Neural progenitor cell (in vitro differentiated cells): ENCODE data around the gene TTLL8.

Source experiments
- EZH2phosphoT487 ChIP-seq: fragments of 200-600 bp; sonication (generic); IDR thresholded peaks from 2 replicates; pipeline ENCODE4 v1.6.1; 2017; ENCODE audit warnings: antibody characterized with exemption
- TF ChIP-seq, protein P1 (sequence below): fragments of 200-600 bp; sonication (generic); IDR thresholded peaks from 2 replicates; pipeline ENCODE4 v1.5.1; 2017; ENCODE audit warnings: antibody characterized with exemption, mild to moderate bottlenecking

DNA sequence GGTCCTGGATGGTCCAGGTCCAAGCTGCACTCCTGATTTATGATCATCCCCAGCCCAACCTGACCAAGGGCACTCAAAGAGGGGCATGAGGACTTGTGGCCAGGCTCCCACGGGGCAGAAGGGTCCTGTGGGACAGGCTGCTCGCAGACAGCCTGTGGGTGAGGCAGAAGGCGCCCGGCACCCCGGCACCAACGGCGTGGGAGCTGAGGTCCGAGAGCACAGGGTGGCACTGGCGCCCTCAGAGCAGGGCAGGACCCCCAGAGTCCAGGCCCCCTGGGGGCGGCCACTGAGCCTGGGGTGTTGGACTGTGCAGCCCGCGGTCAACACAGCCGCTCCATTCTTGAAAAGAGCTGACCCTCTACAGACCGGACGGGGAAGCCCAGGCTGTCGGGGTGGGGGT is 48.8 kb downstream of the TTLL8 start:
- TF ChIP-seq, protein P1, sequence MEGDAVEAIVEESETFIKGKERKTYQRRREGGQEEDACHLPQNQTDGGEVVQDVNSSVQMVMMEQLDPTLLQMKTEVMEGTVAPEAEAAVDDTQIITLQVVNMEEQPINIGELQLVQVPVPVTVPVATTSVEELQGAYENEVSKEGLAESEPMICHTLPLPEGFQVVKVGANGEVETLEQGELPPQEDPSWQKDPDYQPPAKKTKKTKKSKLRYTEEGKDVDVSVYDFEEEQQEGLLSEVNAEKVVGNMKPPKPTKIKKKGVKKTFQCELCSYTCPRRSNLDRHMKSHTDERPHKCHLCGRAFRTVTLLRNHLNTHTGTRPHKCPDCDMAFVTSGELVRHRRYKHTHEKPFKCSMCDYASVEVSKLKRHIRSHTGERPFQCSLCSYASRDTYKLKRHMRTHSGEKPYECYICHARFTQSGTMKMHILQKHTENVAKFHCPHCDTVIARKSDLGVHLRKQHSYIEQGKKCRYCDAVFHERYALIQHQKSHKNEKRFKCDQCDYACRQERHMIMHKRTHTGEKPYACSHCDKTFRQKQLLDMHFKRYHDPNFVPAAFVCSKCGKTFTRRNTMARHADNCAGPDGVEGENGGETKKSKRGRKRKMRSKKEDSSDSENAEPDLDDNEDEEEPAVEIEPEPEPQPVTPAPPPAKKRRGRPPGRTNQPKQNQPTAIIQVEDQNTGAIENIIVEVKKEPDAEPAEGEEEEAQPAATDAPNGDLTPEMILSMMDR, result no peak
- no peak for TF ChIP-seq EZH2phosphoT487
